Upper lobe of left lung (tissue), 6 donors: Measurements from ENCODE around the gene MAD1L1. TPM values are rescaled to one million over a fixed set of nuclear protein-coding genes. Genes with fewer than 3 reads are reported as not detected.

Experiments used
- ATAC-seq, 2 donors: fragments of 200-7000 bp; cut with Tn5 transposase; one replicate each; pipeline ENCODE4 v1.9.1; 2022; ENCODE audit warnings: mild to moderate bottlenecking in 2 of 2, moderate library complexity in 2 of 2; ENCODE audit not compliant: low FRiP score in 2 of 2
- DNase-seq, 2 donors: peaks; one replicate each; pipeline ENCODE4 v3.0.0-alpha.2; 2019 to 2020
- H3K27ac ChIP-seq, 4 donors: fragments of 200-600 bp; sonication (generic); one replicate each; pipeline ENCODE4 v1.5.1; 2016 to 2019
- H3K27me3 ChIP-seq, 4 donors: fragments of 200-600 bp; sonication (generic); one replicate each; pipeline ENCODE4 v1.5.1; 2017 to 2019
- H3K36me3 ChIP-seq, 4 donors: fragments of 200-600 bp; sonication (generic); one replicate each; pipeline ENCODE4 v1.5.1; 2016 to 2019
- H3K4me1 ChIP-seq, 4 donors: fragments of 200-600 bp; sonication (generic); one replicate each; pipeline ENCODE4 v1.5.1; 2018 to 2019
- H3K4me3 ChIP-seq, 4 donors: fragments of 200-600 bp; sonication (generic); one replicate each; pipeline ENCODE4 v1.5.1; 2017 to 2019; ENCODE audit warnings: mild to moderate bottlenecking in 2 of 4, moderate library complexity in 1 of 4
- H3K9me3 ChIP-seq, 4 donors: fragments of 200-600 bp; sonication (generic); one replicate each; pipeline ENCODE4 v1.5.1; 2018 to 2019
- CTCF ChIP-seq, 6 experiments: fragments of 450-650 bp in 4 of 6; fragments of 200-600 bp in 2 of 6; sonication (generic) in 2 of 6; IDR thresholded peaks; one replicate each; pipeline ENCODE4 v1.5.1; 2016 to 2019; ENCODE audit warnings: antibody characterized with exemption in 6 of 6
- EP300 ChIP-seq, 4 donors: sonication (generic); formaldehyde crosslinking; IDR thresholded peaks; one replicate each; pipeline ENCODE4 v1.5.1; 2017; ENCODE audit warnings: antibody characterized with exemption in 4 of 4, control low read depth in 2 of 4
- POLR2A ChIP-seq, 4 donors: fragments of 450-650 bp; IDR thresholded peaks; one replicate each; pipeline ENCODE4 v1.5.1; 2016 to 2017; ENCODE audit warnings: antibody characterized with exemption in 4 of 4, mild to moderate bottlenecking in 2 of 4
- POLR2AphosphoS5 ChIP-seq, 2 donors: sonication (generic); formaldehyde crosslinking; IDR thresholded peaks; one replicate each; pipeline ENCODE4 v1.5.1; 2017; ENCODE audit warnings: antibody characterized with exemption in 2 of 2
- WGBS, 2 donors: methylation state at CpG; one replicate each; pipeline ENCODE4 v1.1.5; 2017 to 2018; 5-methylcytosine and 5-hydroxymethylcytosine counted together
- total RNA-seq, 6 donors: library from RNA; depleted of rRNA in 4 of 6; stranded (reverse); fragments of >200 nt in 4 of 6; gene quantifications; one replicate each; pipeline versions ENCODE4 v1.1.0 to v1.2.1, GENCODE V29; 2016 to 2021
- donor health status: DM: no; HTN: no; CAD: no; lungs with moderate emphysema.
- donor health status: DM: no; HTN: yes; CAD: no; lungs with severe emphysema.

The MAD1L1 gene
- total RNA-seq, 6 donors from 2014 or later = 40.6 to 364 (median 65.6) TPM

GRCh38 chr7:1866601-1867000, 366.1 kb downstream of the MAD1L1 start:
- WGBS, 2 donors = 91 to 92% methylated on average over 14 to 15 of the region's 15 CpGs
- peak in 1 of 2 donors; percentile 52 for DNase-seq
- no peak overlapping the region for H3K4me3 ChIP-seq

GRCh38 chr7:1865571-1866255, 367.0 kb downstream of the MAD1L1 start:
- 80 to 92% methylated on average over 1 to 19 of the region's 19 CpGs for WGBS, 2 donors
- H3K27ac ChIP-seq = no peak overlapping the region
- peak in 1 of 2 donors; percentile 73 for DNase-seq
- no peak overlapping the region for H3K4me3 ChIP-seq
- TF ChIP-seq EP300 (IDR thresholded peaks at IDR 0.05) (no peak), POLR2AphosphoS5 (IDR thresholded peaks at IDR 0.05) (no peak), CTCF (IDR thresholded peaks at IDR 0.05) (no peak), POLR2A (IDR thresholded peaks at IDR 0.05) (no peak)
- H3K27me3 ChIP-seq = no peaks in the 10 kb centered on the region
- H3K4me1 ChIP-seq = no peaks in the 10 kb centered on the region
- no peaks in the 10 kb centered on the region for H3K9me3 ChIP-seq
- no peaks in the 10 kb centered on the region for H3K36me3 ChIP-seq
- peak in 1 of 2 donors; percentile 3 for ATAC-seq

More at GRCh38 chr7:1866601-1867000, 366.1 kb downstream of the MAD1L1 start:
- Histone ChIP-seq H3K9me3 (no peaks in the 10 kb centered on the region), H3K36me3 (no peaks in the 10 kb centered on the region), H3K27me3 (no peaks in the 10 kb centered on the region), H3K27ac (no peak overlapping the region), H3K4me1 (no peaks in the 10 kb centered on the region)
- no peak for TF ChIP-seq POLR2AphosphoS5 (IDR thresholded peaks at IDR 0.05)
- TF ChIP-seq EP300 (IDR thresholded peaks at IDR 0.05) = no peak
- no peak for TF ChIP-seq POLR2A (IDR thresholded peaks at IDR 0.05)
- no peak for TF ChIP-seq CTCF (IDR thresholded peaks at IDR 0.05)
- ATAC-seq = no peak

- Histone ChIP-seq H3K27ac (no peak overlapping the region), H3K4me3 (no peak overlapping the region), H3K9me3 (no peaks in the 10 kb centered on the region), H3K27me3 (no peaks in the 10 kb centered on the region), H3K36me3 (no peaks in the 10 kb centered on the region), H3K4me1 (no peaks in the 10 kb centered on the region)
- TF ChIP-seq EP300 (IDR thresholded peaks at IDR 0.05) (no peak), CTCF (IDR thresholded peaks at IDR 0.05) (no peak), POLR2A (IDR thresholded peaks at IDR 0.05) (no peak), POLR2AphosphoS5 (IDR thresholded peaks at IDR 0.05) (no peak)
- ATAC-seq = no peak
- DNase-seq = peak in 1 of 2 donors; percentile 54
- 93 to 96% methylated on average over 11 to 14 of the region's 14 CpGs for WGBS, 2 donors
These were observed 367.7 kb downstream of the MAD1L1 start for GRCh38 chr7:1865000-1865555.

GRCh38 chr7:1864161-1864940, 368.4 kb downstream of the MAD1L1 start:
- ATAC-seq = no peak
- DNase-seq = peak in 1 of 2 donors; percentile 60
- no peak for TF ChIP-seq POLR2A (IDR thresholded peaks at IDR 0.05)
- TF ChIP-seq EP300 (IDR thresholded peaks at IDR 0.05) = no peak
- no peak for TF ChIP-seq POLR2AphosphoS5 (IDR thresholded peaks at IDR 0.05)
- no peak for TF ChIP-seq CTCF (IDR thresholded peaks at IDR 0.05)
- Histone ChIP-seq H3K4me3 (no peak overlapping the region), H3K27me3 (no peaks in the 10 kb centered on the region), H3K4me1 (no peaks in the 10 kb centered on the region), H3K27ac (no peak overlapping the region), H3K9me3 (no peaks in the 10 kb centered on the region), H3K36me3 (no peaks in the 10 kb centered on the region)
- WGBS, 2 donors = 88 to 89% methylated on average over 12 to 24 of the region's 25 CpGs
